Panc1 (cell line): Measurements from ENCODE around the gene SLC22A23. TPM values are rescaled to one million over a fixed set of nuclear protein-coding genes. Genes with fewer than 3 reads are reported as not detected.

ENCODE experiments used
- ATAC-seq: fragments of 200-7000 bp; cut with Tn5 transposase; 2 replicates; pipeline ENCODE4 v1.9.1; 2020; ENCODE audit warnings: mild to moderate bottlenecking, moderate library complexity
- BruUV-seq: library from RNA; stranded (reverse); fragments of 400-500 nt; replicated peaks from 2 replicates; lab custom pipeline; 2021; lab: Mats Ljungman, UMichigan
- CTCF ChIA-PET: fragments of 300-600 bp; sonication (Branson Sonifier 250); formaldehyde crosslinking; loops from one replicate; lab custom pipeline; 2022; ENCODE audit warnings: antibody characterized with exemption; lab: Charles Lee
- POLR2A ChIA-PET: fragments of 300-600 bp; sonication (Branson Sonifier 250); formaldehyde crosslinking; loops from one replicate; lab custom pipeline; 2022; ENCODE audit warnings: antibody characterized with exemption; lab: Charles Lee
- DNase-seq: peaks from one replicate; pipeline ENCODE4 v3.0.0-alpha.2; 2010; ENCODE audit warnings: low read depth, low spot score
- H3K27ac ChIP-seq: 2 replicates; pipeline ENCODE4 v1.5.1; 2011; ENCODE audit warnings: mild to moderate bottlenecking, low read length, inconsistent platforms
- H3K27me3 ChIP-seq: fragments of 200-500 bp; sonication (Bioruptor generic); 2 replicates; pipeline ENCODE4 v1.6.0; 2014; ENCODE audit warnings: low read length, inconsistent platforms; ENCODE audit not compliant: control insufficient read depth, insufficient read depth
- H3K36me3 ChIP-seq: fragments of 200-500 bp; sonication (Bioruptor generic); 2 replicates; pipeline ENCODE4 v1.5.1; 2014; ENCODE audit warnings: inconsistent platforms, mild to moderate bottlenecking, low read length, moderate library complexity; ENCODE audit not compliant: control insufficient read depth, insufficient read depth
- H3K4me1 ChIP-seq: 2 replicates; pipeline ENCODE4 v1.5.1; 2011; ENCODE audit warnings: inconsistent platforms, mild to moderate bottlenecking, low read length, moderate library complexity; ENCODE audit not compliant: control insufficient read depth, insufficient read depth
- H3K4me3 ChIP-seq, 2 experiments: 2 replicates each; pipeline ENCODE4 v1.5.1; 2011 to 2012; ENCODE audit warnings: low read depth in 2 of 2, low read length in 2 of 2, mild to moderate bottlenecking in 2 of 2, inconsistent platforms in 1 of 2, moderate library complexity in 1 of 2
- H3K9me3 ChIP-seq: fragments of 200-500 bp; sonication (Bioruptor generic); 2 replicates; pipeline ENCODE4 v1.5.1; 2014; ENCODE audit warnings: low read depth, mild to moderate bottlenecking, inconsistent platforms, low read length, moderate library complexity; ENCODE audit not compliant: control insufficient read depth, insufficient read depth
- CTCF ChIP-seq: fragments of 450-650 bp; IDR thresholded peaks from 2 replicates; pipeline ENCODE4 v1.5.1; 2017; ENCODE audit warnings: mild to moderate bottlenecking
- POLR2AphosphoS5 ChIP-seq: IDR thresholded peaks from 2 replicates; pipeline ENCODE4 v1.6.1; 2012; ENCODE audit warnings: mild to moderate bottlenecking, low read depth, low read length, moderate library complexity
- REST ChIP-seq, 2 experiments: IDR thresholded peaks; 2 replicates each; pipeline ENCODE4 v1.6.1; 2011 to 2012; ENCODE audit warnings: low read depth in 2 of 2, control low read depth in 1 of 2, low read length in 1 of 2, mild to moderate bottlenecking in 1 of 2, moderate library complexity in 1 of 2; ENCODE audit not compliant: insufficient read depth in 1 of 2
- SIN3A ChIP-seq: IDR thresholded peaks from 2 replicates; pipeline ENCODE4 v1.6.1; 2012; ENCODE audit warnings: low read depth, mild to moderate bottlenecking, low read length, moderate library complexity, borderline replicate concordance; ENCODE audit not compliant: insufficient read depth
- TCF7L2 ChIP-seq: IDR thresholded peaks from 2 replicates; pipeline ENCODE4 v1.6.1; 2011; ENCODE audit warnings: mild to moderate bottlenecking, low read depth, low read length, inconsistent platforms
- in situ Hi-C: cut with HindIII; loops from 2 replicates; pipeline ENCODE4 v1.10.0; 2016; ENCODE audit warnings: low sequenced_read_pairs, low pct_unique_long_range_greater_than_20kb
- intact Hi-C: fragments of 100-400 bp; cut with micrococcal nuclease; formaldehyde crosslinking; loops from one replicate; pipeline ENCODE4 v1.10.0; 2022; ENCODE audit not compliant: unreplicated experiment
- total RNA-seq: library from RNA; stranded (reverse); gene quantifications from one replicate; pipeline ENCODE4 v1.2.1, GENCODE V29; 2021; ENCODE audit not compliant: unreplicated experiment

SLC22A23 gene
- total RNA-seq, 1 experiment from 2014 or later = 4.5 TPM

- Histone ChIP-seq H3K4me3 (no peak overlapping the region), H3K27ac (no peak overlapping the region), H3K4me1 (no peaks in the 10 kb centered on the region), H3K36me3 (no peaks in the 10 kb centered on the region), H3K9me3 (no peaks in the 10 kb centered on the region), H3K27me3 (no peaks in the 10 kb centered on the region; the same call in 1 of the 2 replicates)
- POLR2A ChIA-PET = no interaction called here
- in situ Hi-C loops (no loop called here), intact Hi-C loops (no loop called here)
- BruUV-seq = no TSS peak
- CTCF ChIA-PET = no interaction called here
- no peak for TF ChIP-seq CTCF
- no peak for TF ChIP-seq SIN3A
- no peak for TF ChIP-seq TCF7L2
- TF ChIP-seq REST (IDR thresholded peaks at IDR 0.05; ENCODE audit: insufficient read depth in 1 of 2, low read depth in 2 of 2, low read length in 1 of 2) = no peak
- no peak for TF ChIP-seq POLR2AphosphoS5
- DNase-seq (no peak), ATAC-seq (no peak)
These were observed 149.4 kb downstream of the SLC22A23 start for GRCh38 chr6:3307436-3307835.

GRCh38 chr6:3306848-3307247 lies 150.0 kb downstream of the SLC22A23 start:
- no TSS peak for BruUV-seq
- Histone ChIP-seq H3K27ac (no peak overlapping the region), H3K4me3 (no peak overlapping the region), H3K27me3 (no peaks in the 10 kb centered on the region; the same call in 1 of the 2 replicates), H3K9me3 (no peaks in the 10 kb centered on the region), H3K36me3 (no peaks in the 10 kb centered on the region), H3K4me1 (no peaks in the 10 kb centered on the region)
- ATAC-seq (no peak), DNase-seq (no peak)
- CTCF ChIA-PET = no interaction called here
- intact Hi-C loops (no loop called here), in situ Hi-C loops (no loop called here)
- POLR2A ChIA-PET = no interaction called here
- no peak for TF ChIP-seq POLR2AphosphoS5
- TF ChIP-seq REST (IDR thresholded peaks at IDR 0.05; ENCODE audit: insufficient read depth in 1 of 2, low read depth in 2 of 2, low read length in 1 of 2) = no peak
- no peak for TF ChIP-seq CTCF
- TF ChIP-seq SIN3A = no peak
- no peak for TF ChIP-seq TCF7L2
